ENCODE results near the gene APBB2. TPM values are rescaled to one million over a fixed set of nuclear protein-coding genes. Genes with fewer than 3 reads are reported as not detected.

APBB2 gene
- polyA plus RNA-seq, 3 donors, result 0.15 to 0.33 TPM; not detected in 1

DNA sequence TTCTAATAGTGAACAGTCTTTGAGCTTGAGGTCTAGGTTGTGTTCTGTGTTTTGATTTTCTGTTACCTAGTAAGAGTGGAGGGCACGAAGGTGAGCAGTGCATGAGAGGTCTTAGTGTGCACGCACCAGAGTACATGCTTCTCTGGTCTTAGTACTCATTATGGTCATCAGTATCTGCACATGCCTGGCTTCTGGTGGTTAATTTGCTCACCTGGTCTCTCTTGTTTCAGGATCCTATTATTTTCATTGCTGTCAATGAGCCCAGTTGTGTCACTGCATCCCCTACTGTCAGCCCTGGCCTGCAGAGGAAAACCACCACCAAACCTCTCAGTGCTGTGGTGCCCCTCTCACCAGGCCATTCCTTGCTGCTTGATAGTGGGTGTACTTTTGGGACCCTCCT is 409.7 kb downstream of the APBB2 start:
- H3K4me2 ChIP-seq (replicated peaks; ENCODE audit: extremely low read depth, low read length, poor library complexity, severe bottlenecking), result no peak overlapping the region
- 100% methylated on average over 2 of the region's 2 CpGs for WGBS (ENCODE audit: insufficient coverage)
- no peaks in the 10 kb centered on the region for H3K27me3 ChIP-seq (ENCODE audit: control insufficient read depth in 2 of 2, insufficient read depth in 2 of 2, low read length in 2 of 2)
- no peak for DNase-seq
- Mint-ChIP-seq H3K36me3 (no peaks in the 10 kb centered on the region), H3K4me1 (peaks cover 49% of the 10 kb centered on the region), H3K27ac (peak overlapping the region in 3 of 7 donors; percentile 1 to 70 (median 47)), H3K27me3 (ENCODE audit: low read depth in 3 of 3) (no peaks in the 10 kb centered on the region), H3K9me3 (no peaks in the 10 kb centered on the region), H3K4me3 (no peak overlapping the region)
- H4K20me1 ChIP-seq (ENCODE audit: insufficient read depth, low read length), result no peaks in the 10 kb centered on the region
- H3K9me3 ChIP-seq (replicated peaks in 1 of 2; ENCODE audit: control insufficient read depth in 1 of 2, insufficient read depth in 1 of 2, low read length in 2 of 2), result no peaks in the 10 kb centered on the region
- peak overlapping the region in 1 of 2 donors; percentile 36 for H3K27ac ChIP-seq (ENCODE audit: low read depth in 1 of 2, low read length in 2 of 2)
- H2AFZ ChIP-seq (ENCODE audit: insufficient read depth, low read depth, low read length, poor library complexity, severe bottlenecking), result peak overlapping the region; percentile 59
- no peaks in the 10 kb centered on the region for H3K79me2 ChIP-seq (ENCODE audit: insufficient read depth, low read length)
- no peak overlapping the region for H3K9ac ChIP-seq (ENCODE audit: insufficient read depth, low read length, poor library complexity, severe bottlenecking)
- no peak overlapping the region for H3K4me3 ChIP-seq (replicated peaks in 1 of 3; ENCODE audit: low read depth in 2 of 3, low read length in 3 of 3)
- TF ChIP-seq, protein P1, sequence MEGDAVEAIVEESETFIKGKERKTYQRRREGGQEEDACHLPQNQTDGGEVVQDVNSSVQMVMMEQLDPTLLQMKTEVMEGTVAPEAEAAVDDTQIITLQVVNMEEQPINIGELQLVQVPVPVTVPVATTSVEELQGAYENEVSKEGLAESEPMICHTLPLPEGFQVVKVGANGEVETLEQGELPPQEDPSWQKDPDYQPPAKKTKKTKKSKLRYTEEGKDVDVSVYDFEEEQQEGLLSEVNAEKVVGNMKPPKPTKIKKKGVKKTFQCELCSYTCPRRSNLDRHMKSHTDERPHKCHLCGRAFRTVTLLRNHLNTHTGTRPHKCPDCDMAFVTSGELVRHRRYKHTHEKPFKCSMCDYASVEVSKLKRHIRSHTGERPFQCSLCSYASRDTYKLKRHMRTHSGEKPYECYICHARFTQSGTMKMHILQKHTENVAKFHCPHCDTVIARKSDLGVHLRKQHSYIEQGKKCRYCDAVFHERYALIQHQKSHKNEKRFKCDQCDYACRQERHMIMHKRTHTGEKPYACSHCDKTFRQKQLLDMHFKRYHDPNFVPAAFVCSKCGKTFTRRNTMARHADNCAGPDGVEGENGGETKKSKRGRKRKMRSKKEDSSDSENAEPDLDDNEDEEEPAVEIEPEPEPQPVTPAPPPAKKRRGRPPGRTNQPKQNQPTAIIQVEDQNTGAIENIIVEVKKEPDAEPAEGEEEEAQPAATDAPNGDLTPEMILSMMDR (IDR thresholded peaks at IDR 0.05), result no peak
- no peaks in the 10 kb centered on the region for H3K36me3 ChIP-seq (replicated peaks in 1 of 2; ENCODE audit: control insufficient read depth in 1 of 2, insufficient read depth in 2 of 2, low read length in 2 of 2)
- intact Hi-C loops (cut with micrococcal nuclease), result no loop called here
- H3K4me1 ChIP-seq (ENCODE audit: control insufficient read depth in 1 of 2, insufficient read depth in 2 of 2, low read length in 2 of 2), result peaks cover 37 to 49% of the 10 kb centered on the region in 2 donors

DNA sequence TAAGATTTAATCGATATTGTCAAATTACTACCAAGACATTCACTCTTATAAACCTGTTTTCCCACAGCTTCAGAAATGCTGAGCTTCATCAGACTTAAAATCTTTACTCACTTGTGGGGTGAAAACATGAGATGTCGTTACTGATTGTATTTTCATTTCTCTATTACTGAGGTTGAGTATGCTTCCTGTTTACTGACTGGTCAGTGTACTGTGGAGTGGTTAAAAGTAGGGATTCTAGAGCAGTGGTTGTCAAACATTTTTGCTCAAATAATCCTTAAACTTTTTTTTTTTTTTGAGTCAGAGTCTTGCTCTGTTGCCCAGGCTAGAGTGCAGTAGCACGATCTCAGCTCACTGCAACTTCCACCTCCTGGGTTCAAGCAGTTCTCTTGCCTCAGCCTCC is 414.3 kb downstream of the APBB2 start:
- TF ChIP-seq, protein P1 (IDR thresholded peaks at IDR 0.05), result no peak
- Histone ChIP-seq H3K27me3 (ENCODE audit: control insufficient read depth in 2 of 2, insufficient read depth in 2 of 2, low read length in 2 of 2) (no peaks in the 10 kb centered on the region), H3K9me3 (replicated peaks in 1 of 2; ENCODE audit: control insufficient read depth in 1 of 2, insufficient read depth in 1 of 2, low read length in 2 of 2) (no peaks in the 10 kb centered on the region), H3K4me3 (replicated peaks in 1 of 3; ENCODE audit: low read depth in 2 of 3, low read length in 3 of 3) (no peak overlapping the region), H4K20me1 (ENCODE audit: insufficient read depth, low read length) (no peaks in the 10 kb centered on the region), H3K9ac (ENCODE audit: insufficient read depth, low read length, poor library complexity, severe bottlenecking) (no peak overlapping the region), H3K27ac (ENCODE audit: low read depth in 1 of 2, low read length in 2 of 2) (peak overlapping the region in 1 of 2 donors; percentile 57), H3K4me1 (ENCODE audit: control insufficient read depth in 1 of 2, insufficient read depth in 2 of 2, low read length in 2 of 2) (peaks cover 12 to 17% of the 10 kb centered on the region in 2 donors), H2AFZ (ENCODE audit: insufficient read depth, low read depth, low read length, poor library complexity, severe bottlenecking) (peak overlapping the region; percentile 39), H3K36me3 (replicated peaks in 1 of 2; ENCODE audit: control insufficient read depth in 1 of 2, insufficient read depth in 2 of 2, low read length in 2 of 2) (no peaks in the 10 kb centered on the region), H3K79me2 (ENCODE audit: insufficient read depth, low read length) (no peaks in the 10 kb centered on the region), H3K4me2 (replicated peaks; ENCODE audit: extremely low read depth, low read length, poor library complexity, severe bottlenecking) (peak overlapping the region; percentile 27)
- Mint-ChIP-seq H3K4me1 (peaks cover 16% of the 10 kb centered on the region), H3K4me3 (peak overlapping the region in 1 of 2 donors; percentile 55), H3K36me3 (no peaks in the 10 kb centered on the region), H3K27ac (peak overlapping the region; percentile 43 to 81 (median 75)), H3K9me3 (no peaks in the 10 kb centered on the region), H3K27me3 (ENCODE audit: low read depth in 3 of 3) (peaks cover 0 to 2% (median 0%) of the 10 kb centered on the region in 3 donors)
- no CpG with 5 or more reads among the region's 3 CpGs for WGBS (ENCODE audit: insufficient coverage)
- intact Hi-C loops (cut with micrococcal nuclease), result no loop called here
- DNase-seq, result peak in 2 of 3 donors; percentile 20 to 28
